ENCODE measurements around the gene ITGB3BP.

The ITGB3BP gene

GRCh38 chr1:63435161-63435560 lies 87.9 kb downstream of the ITGB3BP start (continued):
- TF ChIP-seq ZBTB1 (tag by site-specific recombination; IDR thresholded peaks at IDR 0.05) (no peak), TCF7L2 (IDR thresholded peaks at IDR 0.05; ENCODE audit: borderline replicate concordance, low read depth, low read length) (no peak), KLF17 (tag by site-specific recombination; IDR thresholded peaks at IDR 0.05) (no peak), SP2 (tag by site-specific recombination; IDR thresholded peaks at IDR 0.05) (no peak), ZNF473 (tag by site-specific recombination; IDR thresholded peaks at IDR 0.05) (no peak), ZNF350 (tag by site-specific recombination; IDR thresholded peaks at IDR 0.05) (no peak)
- TF ChIP-seq, protein P1, sequence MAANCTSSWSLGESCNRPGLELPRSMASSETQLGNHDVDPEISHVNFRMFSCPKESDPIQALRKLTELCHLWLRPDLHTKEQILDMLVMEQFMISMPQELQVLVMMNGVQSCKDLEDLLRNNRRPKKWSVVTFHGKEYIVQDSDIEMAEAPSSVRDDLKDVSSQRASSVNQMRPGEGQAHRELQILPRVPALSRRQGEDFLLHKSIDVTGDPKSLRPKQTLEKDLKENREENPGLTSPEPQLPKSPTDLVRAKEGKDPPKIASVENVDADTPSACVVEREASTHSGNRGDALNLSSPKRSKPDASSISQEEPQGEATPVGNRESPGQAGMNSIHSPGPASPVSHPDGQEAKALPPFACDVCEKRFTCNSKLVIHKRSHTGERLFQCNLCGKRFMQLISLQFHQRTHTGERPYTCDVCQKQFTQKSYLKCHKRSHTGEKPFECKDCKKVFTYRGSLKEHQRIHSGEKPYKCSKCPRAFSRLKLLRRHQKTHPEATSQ (tag by site-specific recombination; IDR thresholded peaks at IDR 0.05), result no peak

DNA sequence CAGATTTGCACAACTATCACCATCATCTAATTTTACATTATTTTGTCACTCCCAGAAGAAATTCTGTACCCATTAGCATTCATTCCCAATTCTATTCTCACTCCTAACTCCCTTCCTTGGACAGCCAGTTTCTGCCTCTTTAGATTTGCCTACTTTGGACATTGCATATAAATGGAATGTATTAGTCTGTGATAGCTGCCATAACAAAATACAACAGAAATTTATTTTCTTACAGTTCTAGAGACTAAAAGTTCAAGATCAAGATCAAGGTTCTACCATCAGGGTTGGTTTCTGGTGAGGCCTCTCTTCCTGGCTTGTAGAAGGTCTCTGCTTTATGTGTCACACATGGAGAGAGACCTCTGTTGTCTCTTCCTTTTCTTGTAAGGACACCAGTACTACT lies 93.7 kb downstream of the ITGB3BP start:
- Histone ChIP-seq H3K4me1 (ENCODE audit: control insufficient read depth, insufficient read depth, low read length) (no peaks in the 10 kb centered on the region), H3K9me3 (ENCODE audit: control insufficient read depth, insufficient read depth, low read depth, low read length) (no peaks in the 10 kb centered on the region; the same call in 1 of the 2 replicates), H3K36me3 (ENCODE audit: control insufficient read depth in 2 of 2, insufficient read depth in 1 of 2, low read length in 2 of 2) (peaks cover 15 to 16% of the 10 kb centered on the region in 2 experiments), H3K4me3 (ENCODE audit: low read depth, low read length) (no peak overlapping the region), H3K27ac (ENCODE audit: extremely low read depth, low read depth, low read length) (no peak overlapping the region)
- no peak for TF ChIP-seq ZNF341 (tag by site-specific recombination; IDR thresholded peaks at IDR 0.05; ENCODE audit: low read depth)
- TF ChIP-seq ZFP41 (tag by site-specific recombination; IDR thresholded peaks at IDR 0.05; ENCODE audit: borderline replicate concordance), result no peak
- TF ChIP-seq, protein P2, sequence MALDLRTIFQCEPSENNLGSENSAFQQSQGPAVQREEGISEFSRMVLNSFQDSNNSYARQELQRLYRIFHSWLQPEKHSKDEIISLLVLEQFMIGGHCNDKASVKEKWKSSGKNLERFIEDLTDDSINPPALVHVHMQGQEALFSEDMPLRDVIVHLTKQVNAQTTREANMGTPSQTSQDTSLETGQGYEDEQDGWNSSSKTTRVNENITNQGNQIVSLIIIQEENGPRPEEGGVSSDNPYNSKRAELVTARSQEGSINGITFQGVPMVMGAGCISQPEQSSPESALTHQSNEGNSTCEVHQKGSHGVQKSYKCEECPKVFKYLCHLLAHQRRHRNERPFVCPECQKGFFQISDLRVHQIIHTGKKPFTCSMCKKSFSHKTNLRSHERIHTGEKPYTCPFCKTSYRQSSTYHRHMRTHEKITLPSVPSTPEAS (tag by site-specific recombination; IDR thresholded peaks at IDR 0.05), result no peak
- no peak for TF ChIP-seq ZNF426 (tag by site-specific recombination; IDR thresholded peaks at IDR 0.05)
- POLR2A ChIA-PET, result no interaction called here
- CTCF ChIA-PET, result no interaction called here

- ChIA-PET POLR2A (no interaction called here), CTCF (no interaction called here)
- Histone ChIP-seq H3K4me1 (ENCODE audit: control insufficient read depth, insufficient read depth, low read length) (no peaks in the 10 kb centered on the region), H3K4me3 (ENCODE audit: low read depth, low read length) (no peak overlapping the region), H3K9me3 (ENCODE audit: control insufficient read depth, insufficient read depth, low read depth, low read length) (no peaks in the 10 kb centered on the region; the same call in 1 of the 2 replicates), H3K36me3 (ENCODE audit: control insufficient read depth in 2 of 2, insufficient read depth in 1 of 2, low read length in 2 of 2) (peaks cover 15 to 16% of the 10 kb centered on the region in 2 experiments), H3K27ac (ENCODE audit: extremely low read depth, low read depth, low read length) (no peak overlapping the region)
- TF ChIP-seq ZNF174 (tag by site-specific recombination; IDR thresholded peaks at IDR 0.05) (no peak), ZEB2 (tag by site-specific recombination; IDR thresholded peaks at IDR 0.05) (no peak), ZNF132 (tag by site-specific recombination; IDR thresholded peaks at IDR 0.05; ENCODE audit: borderline replicate concordance) (no peak), ZFP69B (tag by site-specific recombination; IDR thresholded peaks at IDR 0.05) (no peak), ZNF19 (tag by site-specific recombination; IDR thresholded peaks at IDR 0.05; ENCODE audit: low read depth) (no peak), ZNF350 (tag by site-specific recombination; IDR thresholded peaks at IDR 0.05) (no peak), ZNF473 (tag by site-specific recombination; IDR thresholded peaks at IDR 0.05) (no peak), ZNF37A (tag by site-specific recombination; IDR thresholded peaks at IDR 0.05) (no peak), ZNF248 (tag by site-specific recombination; IDR thresholded peaks at IDR 0.05) (no peak), HOXC10 (CRISPR knock-in tag; IDR thresholded peaks at IDR 0.05) (no peak), PRDM2 (tag by site-specific recombination; IDR thresholded peaks at IDR 0.05; ENCODE audit: borderline replicate concordance) (no peak), WT1 (tag by site-specific recombination; IDR thresholded peaks at IDR 0.05) (no peak)
- TF ChIP-seq, protein P3, sequence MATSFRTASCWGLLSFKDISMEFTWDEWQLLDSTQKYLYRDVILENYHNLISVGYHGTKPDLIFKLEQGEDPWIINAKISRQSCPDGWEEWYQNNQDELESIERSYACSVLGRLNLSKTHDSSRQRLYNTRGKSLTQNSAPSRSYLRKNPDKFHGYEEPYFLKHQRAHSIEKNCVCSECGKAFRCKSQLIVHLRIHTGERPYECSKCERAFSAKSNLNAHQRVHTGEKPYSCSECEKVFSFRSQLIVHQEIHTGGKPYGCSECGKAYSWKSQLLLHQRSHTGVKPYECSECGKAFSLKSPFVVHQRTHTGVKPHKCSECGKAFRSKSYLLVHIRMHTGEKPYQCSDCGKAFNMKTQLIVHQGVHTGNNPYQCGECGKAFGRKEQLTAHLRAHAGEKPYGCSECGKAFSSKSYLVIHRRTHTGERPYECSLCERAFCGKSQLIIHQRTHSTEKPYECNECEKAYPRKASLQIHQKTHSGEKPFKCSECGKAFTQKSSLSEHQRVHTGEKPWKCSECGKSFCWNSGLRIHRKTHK (tag by site-specific recombination; IDR thresholded peaks at IDR 0.05), result no peak
Measured at GRCh38 chr1:63428815-63429214, 94.2 kb downstream of the ITGB3BP start.

Measured in HEK293 (cell line).